ENCODE measurements around the gene OLR1. TPM values are rescaled to one million over a fixed set of nuclear protein-coding genes. Genes with fewer than 3 reads are reported as not detected.
A peak's percentile ranks its signal among the peaks of the same experiment; 100 is the strongest.

Gene OLR1
- total RNA-seq, 1 experiment from 2014 or later = 8.7 TPM

GRCh38 chr12:10153271-10154144, 18.4 kb downstream of the OLR1 start:
- peak; percentile 46 for DNase-seq (ENCODE audit: low spot score)

- DNase-seq (ENCODE audit: low spot score) = no peak
Observed at GRCh38 chr12:10151621-10152020, 20.3 kb downstream of the OLR1 start.

- no peak for DNase-seq (ENCODE audit: low spot score)
Observed at GRCh38 chr12:10147714-10148403, 24.1 kb downstream of the OLR1 start.

- no peak for DNase-seq (ENCODE audit: low spot score)
Observed at GRCh38 chr12:10142976-10143589, 28.8 kb downstream of the OLR1 start.

DNA sequence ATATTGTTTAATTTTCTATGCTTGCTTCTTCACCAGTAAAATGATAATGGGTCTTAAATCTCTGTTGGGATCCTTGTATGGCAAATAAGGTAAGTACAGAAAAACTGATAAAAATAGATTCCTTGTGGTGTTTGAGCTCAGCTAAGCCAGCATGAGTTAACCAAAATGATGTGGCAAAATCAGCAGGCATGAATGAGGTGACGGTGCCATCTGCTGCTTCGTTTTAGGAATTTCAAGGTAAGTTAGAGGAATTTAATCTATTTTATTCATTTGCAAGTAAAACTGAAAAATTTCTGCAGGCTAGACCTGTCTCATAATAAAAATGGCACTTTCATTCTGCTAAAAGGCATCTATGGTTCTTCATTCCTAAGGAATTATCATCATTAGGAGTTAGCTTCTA, 31.9 kb downstream of the OLR1 start:
- peak; percentile 83 for DNase-seq (ENCODE audit: low spot score)

DNA sequence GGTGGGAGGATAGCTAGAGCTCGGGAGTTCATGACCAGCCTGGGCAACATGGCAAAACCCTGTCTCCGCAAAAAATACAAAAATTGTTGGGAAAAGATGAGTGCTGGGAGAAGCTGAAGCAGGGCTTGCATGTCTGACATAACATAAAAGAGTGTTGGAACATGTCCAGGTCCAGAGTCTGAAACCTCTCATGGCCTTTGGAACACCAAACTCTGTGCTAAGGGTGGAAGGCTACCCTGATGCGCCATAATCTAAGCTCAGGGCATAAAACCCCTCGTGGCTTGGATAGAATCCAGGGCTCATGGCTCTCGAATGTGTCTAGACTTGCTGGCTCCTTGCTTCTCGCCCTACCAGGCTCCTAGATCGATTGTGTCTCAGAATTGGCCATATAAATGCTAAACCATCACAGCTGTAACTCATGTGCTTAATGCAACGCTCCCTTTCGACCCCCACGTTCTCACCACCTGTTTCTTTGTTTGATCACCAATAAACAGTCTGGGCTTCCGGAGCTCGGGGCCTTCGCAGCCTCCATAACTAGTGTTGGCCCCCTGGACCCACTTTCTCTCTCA, 35.2 kb downstream of the OLR1 start:
- no peak for DNase-seq (ENCODE audit: low spot score)

- DNase-seq (ENCODE audit: low spot score) = no peak
Observed at GRCh38 chr12:10135126-10135525, 36.8 kb downstream of the OLR1 start.

- no peak for DNase-seq (ENCODE audit: low spot score)
Observed at GRCh38 chr12:10132850-10133370, 39.0 kb downstream of the OLR1 start.

DNA sequence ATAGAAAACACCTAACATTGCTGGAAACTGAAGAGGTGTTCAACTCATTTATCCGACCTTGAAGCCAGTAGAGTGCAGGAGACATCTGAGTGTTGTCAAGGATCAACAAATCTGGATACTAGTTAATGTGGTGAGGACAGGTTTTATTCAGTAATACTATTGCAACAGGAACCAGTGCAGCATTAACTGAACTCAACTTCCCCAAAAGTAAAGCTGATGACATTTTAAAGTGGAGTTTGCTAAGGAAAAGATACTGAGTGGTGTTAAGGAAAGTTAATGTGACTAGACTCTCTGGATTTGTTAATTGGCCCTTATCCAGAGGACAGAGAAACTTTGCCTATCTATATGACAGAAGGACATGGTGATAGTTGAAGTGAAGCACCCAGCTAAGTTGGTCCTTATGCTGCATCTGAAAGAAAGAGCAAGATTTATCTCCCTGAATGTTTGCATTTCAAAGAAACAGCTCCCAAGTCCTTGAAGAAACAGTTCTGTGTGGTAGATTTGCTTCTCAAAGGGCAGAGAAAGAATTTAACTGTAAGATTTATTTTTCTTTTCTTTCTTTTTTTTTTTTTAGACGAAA, 40.7 kb downstream of the OLR1 start:
- no peak for DNase-seq (ENCODE audit: low spot score)

DNA sequence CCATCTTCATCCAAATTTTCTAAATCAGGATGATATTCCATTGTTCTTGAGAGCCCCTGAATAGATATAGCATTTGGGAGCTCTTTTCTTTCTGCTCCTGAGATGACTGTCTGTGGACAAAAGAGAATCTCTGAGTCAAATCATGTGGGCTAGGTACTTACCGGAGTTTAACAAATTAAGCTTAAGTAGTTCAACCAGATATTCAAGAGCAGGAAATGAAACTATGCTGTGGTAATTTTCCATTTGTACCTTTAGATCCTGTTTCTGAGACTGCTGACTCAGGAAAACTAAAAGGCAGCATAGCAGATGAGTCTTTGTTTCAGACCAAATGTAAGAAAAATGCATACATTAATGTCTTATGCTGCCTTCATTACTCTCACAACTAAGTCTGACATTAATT, 41.9 kb downstream of the OLR1 start, which contains the start of gene CLEC7A:
Gene CLEC7A (minus strand): TSS at position 158 of the 400 bp plus-strand sequence. CDS start 117 bp downstream, at position 41.
- no peak for DNase-seq (ENCODE audit: low spot score)

DNA sequence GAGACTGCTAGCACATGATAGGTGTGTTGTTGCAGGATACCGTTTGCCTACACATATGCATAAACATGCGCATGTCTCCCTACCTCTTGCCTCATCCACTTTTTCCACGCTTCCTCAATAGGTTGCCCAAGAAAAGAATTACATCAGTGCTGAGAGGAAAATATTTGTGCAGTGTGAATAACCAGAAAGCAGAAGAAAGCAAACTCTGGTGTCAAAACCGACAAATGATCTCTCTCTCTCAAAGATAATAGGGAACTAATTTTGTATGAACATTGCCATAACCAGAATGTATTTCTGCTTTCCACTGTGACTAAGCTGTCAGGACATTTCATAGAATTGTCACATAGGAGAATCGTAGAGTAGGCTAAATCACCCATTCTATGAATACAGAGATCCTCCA, 43.2 kb downstream of the OLR1 start:
- no peak for DNase-seq (ENCODE audit: low spot score)

DNA sequence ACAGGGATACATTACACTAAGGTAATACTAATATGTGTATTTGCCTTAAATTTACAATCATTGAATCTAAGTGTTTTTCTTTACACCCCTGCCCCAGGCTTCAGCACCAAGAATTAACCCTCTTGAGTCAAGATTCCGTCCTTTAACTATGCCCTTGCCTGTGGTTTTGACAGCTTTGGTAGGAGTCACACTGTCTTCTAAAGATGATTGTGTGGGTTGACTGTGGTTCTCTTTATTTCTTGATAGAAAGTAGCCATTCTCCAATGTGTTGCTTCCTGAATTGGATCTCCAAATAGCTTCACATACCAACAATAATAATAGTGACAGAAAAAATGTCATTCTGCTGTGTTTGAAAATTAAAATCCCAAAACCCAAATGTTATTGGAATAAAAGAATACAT, 45.5 kb downstream of the OLR1 start:
- no peak for DNase-seq (ENCODE audit: low spot score)

DNA sequence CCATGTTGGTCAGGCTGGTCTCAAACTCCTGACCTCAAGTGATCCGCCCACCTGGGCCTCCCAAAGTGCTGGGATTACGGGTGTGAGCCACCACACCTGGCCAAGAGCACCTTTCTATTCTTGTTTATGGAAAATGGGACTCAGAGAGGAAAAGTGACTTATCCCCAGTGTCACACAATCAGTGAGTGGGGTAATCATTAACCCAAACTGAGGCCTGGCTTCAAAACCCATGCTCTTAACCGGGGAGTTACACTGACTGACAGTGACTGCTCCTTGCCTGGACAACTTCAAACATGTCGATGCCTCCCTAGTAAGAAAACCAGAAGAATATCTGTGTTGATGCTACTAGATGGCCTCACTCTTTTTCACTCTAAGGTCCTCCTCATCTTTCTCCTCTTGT, 49.2 kb downstream of the OLR1 start:
- no peak for DNase-seq (ENCODE audit: low spot score)

DNA sequence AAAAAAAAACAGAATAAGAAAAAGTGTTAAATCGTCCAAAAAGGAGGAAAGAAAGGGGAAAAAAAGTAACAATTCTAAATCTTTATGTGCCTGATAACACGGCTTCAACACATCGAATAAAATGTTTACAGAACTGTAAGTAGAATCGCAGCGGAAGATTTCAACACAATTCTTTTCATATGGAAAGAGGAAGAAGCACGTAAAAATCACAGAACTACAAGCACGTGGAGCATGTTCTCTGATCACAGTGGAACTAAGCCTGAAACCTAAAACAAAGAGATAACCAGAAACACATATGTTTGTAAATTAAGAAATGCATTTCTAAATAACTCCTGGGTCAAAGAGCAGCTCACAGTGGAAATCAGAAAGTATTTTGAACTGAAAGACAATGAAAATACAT, 50.7 kb downstream of the OLR1 start:
- DNase-seq (ENCODE audit: low spot score) = no peak

GRCh38 chr12:10119066-10119465, 52.9 kb downstream of the OLR1 start:
- no peak for DNase-seq (ENCODE audit: low spot score)

- no peak for DNase-seq (ENCODE audit: low spot score)
Observed at GRCh38 chr12:10115890-10116289, 56.0 kb downstream of the OLR1 start.

DNA sequence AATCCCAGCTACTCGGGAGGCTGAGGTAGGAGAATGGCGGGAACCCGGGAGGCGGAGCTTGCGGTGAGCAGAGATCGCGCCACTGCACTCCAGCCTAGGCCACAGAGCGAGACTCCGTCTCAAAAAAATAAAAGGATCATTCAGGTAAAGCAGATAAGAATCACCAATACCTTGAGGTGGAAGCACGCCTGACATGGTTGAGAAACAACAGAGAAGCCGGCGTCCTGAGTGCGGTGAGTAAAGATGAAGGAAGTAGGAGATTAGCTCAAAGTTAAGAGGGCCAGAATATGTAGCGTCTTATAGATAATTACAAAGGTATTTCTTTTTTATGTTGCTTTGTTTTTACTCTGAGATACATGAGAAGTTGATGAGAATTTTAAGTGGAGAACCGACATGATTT, 56.6 kb downstream of the OLR1 start:
- no peak for DNase-seq (ENCODE audit: low spot score)

GRCh38 chr12:10113920-10114319, 58.0 kb downstream of the OLR1 start:
- no peak for DNase-seq (ENCODE audit: low spot score)

GRCh38 chr12:10113075-10113474, 58.9 kb downstream of the OLR1 start:
- DNase-seq (ENCODE audit: low spot score) = no peak

- DNase-seq (ENCODE audit: low spot score) = no peak
Observed at GRCh38 chr12:10111451-10111850, 60.5 kb downstream of the OLR1 start.

GRCh38 chr12:10110256-10110844, 61.6 kb downstream of the OLR1 start:
- DNase-seq (ENCODE audit: low spot score) = no peak

Measured in H4 (cell line).